K562 (cell line): ENCODE data around the gene SMIM3.

ENCODE experiments used
- SAFB2 ChIP-seq: fragments of 200-400 bp; formaldehyde crosslinking; IDR thresholded peaks from 2 replicates; pipeline ENCODE4 v1.6.1; 2018; ENCODE audit warnings: borderline replicate concordance, low read length, low read depth, moderate library complexity; ENCODE audit not compliant: severe bottlenecking
- SOX6 ChIP-seq: fragments of 450-650 bp; IDR thresholded peaks from 2 replicates; pipeline ENCODE4 v1.6.1; 2014; ENCODE audit warnings: mild to moderate bottlenecking
- SP1 ChIP-seq: sonication (generic); formaldehyde crosslinking; IDR thresholded peaks from 2 replicates; pipeline ENCODE4 v1.8.1; 2022; ENCODE audit warnings: mild to moderate bottlenecking, missing genetic modification reagents
- YY1 ChIP-seq, 3 experiments: IDR thresholded peaks; 2 replicates each; pipeline ENCODE4 v1.6.1; 2011; ENCODE audit warnings: low read length in 2 of 3, mild to moderate bottlenecking in 2 of 3, moderate library complexity in 2 of 3, borderline replicate concordance in 1 of 3, control low read depth in 1 of 3, low read depth in 1 of 3; ENCODE audit not compliant: insufficient read depth in 3 of 3, insufficient replicate concordance in 2 of 3, control insufficient read depth in 1 of 3, insufficient read length in 1 of 3; ENCODE audit errors: extremely low read depth in 1 of 3
- ZNF263 ChIP-seq: sonication (generic); formaldehyde crosslinking; IDR thresholded peaks from 2 replicates; pipeline ENCODE4 v1.8.0; 2022; ENCODE audit warnings: mild to moderate bottlenecking, missing genetic modification reagents, borderline replicate concordance
- TF ChIP-seq, protein P1 (sequence below), 3 experiments: IDR thresholded peaks in 2 of 3; conservative IDR thresholded peaks in 1 of 3; 2 replicates each; pipeline ENCODE4 v1.5.1; 2011 to 2012; ENCODE audit warnings: low read length in 3 of 3, mild to moderate bottlenecking in 3 of 3, control low read depth in 2 of 3, improper control_type of control experiment in 1 of 3, inconsistent platforms in 1 of 3, low read depth in 1 of 3, mixed read lengths in 1 of 3, moderate library complexity in 1 of 3; ENCODE audit not compliant: insufficient read depth in 2 of 3

DNA sequence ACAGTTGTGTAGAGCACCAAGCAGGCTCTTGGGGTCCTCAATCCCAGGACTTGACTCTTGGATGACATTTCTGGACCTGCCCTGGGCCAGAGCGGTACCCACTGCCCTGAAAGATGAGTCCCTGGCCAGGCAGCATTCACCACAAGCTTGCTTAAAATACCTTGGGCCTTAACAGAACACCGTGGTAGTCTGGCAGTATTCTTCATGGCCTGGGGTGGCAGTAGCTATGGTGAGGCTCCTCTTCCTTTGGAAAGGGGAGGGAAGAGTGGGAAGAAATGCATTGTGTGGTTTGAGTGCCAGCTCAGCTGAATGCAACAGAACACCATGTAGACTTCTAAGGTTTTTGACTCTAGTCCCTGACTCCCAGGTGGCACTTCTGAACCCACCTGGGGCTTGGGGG is 38.4 kb downstream of the SMIM3 start:
- TF ChIP-seq YY1 (IDR thresholded peaks at IDR 0.05; ENCODE audit: borderline replicate concordance in 1 of 3, control insufficient read depth in 1 of 3, extremely low read depth in 1 of 3, insufficient read depth in 3 of 3, insufficient read length in 1 of 3, insufficient replicate concordance in 2 of 3, low read depth in 1 of 3, low read length in 2 of 3) (no peak), SOX6 (no peak), SP1 (no peak), ZNF263 (no peak), SAFB2 (no peak)
- TF ChIP-seq, protein P1, sequence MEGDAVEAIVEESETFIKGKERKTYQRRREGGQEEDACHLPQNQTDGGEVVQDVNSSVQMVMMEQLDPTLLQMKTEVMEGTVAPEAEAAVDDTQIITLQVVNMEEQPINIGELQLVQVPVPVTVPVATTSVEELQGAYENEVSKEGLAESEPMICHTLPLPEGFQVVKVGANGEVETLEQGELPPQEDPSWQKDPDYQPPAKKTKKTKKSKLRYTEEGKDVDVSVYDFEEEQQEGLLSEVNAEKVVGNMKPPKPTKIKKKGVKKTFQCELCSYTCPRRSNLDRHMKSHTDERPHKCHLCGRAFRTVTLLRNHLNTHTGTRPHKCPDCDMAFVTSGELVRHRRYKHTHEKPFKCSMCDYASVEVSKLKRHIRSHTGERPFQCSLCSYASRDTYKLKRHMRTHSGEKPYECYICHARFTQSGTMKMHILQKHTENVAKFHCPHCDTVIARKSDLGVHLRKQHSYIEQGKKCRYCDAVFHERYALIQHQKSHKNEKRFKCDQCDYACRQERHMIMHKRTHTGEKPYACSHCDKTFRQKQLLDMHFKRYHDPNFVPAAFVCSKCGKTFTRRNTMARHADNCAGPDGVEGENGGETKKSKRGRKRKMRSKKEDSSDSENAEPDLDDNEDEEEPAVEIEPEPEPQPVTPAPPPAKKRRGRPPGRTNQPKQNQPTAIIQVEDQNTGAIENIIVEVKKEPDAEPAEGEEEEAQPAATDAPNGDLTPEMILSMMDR (IDR thresholded peaks at IDR 0.05 in 2 of 3, conservative IDR thresholded peaks at IDR 0.05 in 1 of 3; ENCODE audit: insufficient read depth in 2 of 3, low read depth in 1 of 3, low read length in 3 of 3): no peak
